Osteoblast (primary cell): ENCODE data around the gene DIAPH3. TPM values are rescaled to one million over a fixed set of nuclear protein-coding genes. Genes with fewer than 3 reads are reported as not detected.

ENCODE experiments used
- DNase-seq: peaks from one replicate; pipeline ENCODE4 v3.0.0; 2011; ENCODE audit warnings: low spot score, mixed read lengths; ENCODE audit not compliant: insufficient read length; ENCODE audit errors: missing footprints
- H2AFZ ChIP-seq: 2 replicates; pipeline ENCODE4 v1.6.0; 2011; ENCODE audit warnings: mild to moderate bottlenecking, low read length
- H3K27ac ChIP-seq: 2 replicates; pipeline ENCODE4 v1.5.1; 2011; ENCODE audit warnings: mild to moderate bottlenecking, low read depth, low read length, moderate library complexity
- H3K27me3 ChIP-seq: 2 replicates; pipeline ENCODE4 v1.6.0; 2012; ENCODE audit warnings: mild to moderate bottlenecking, control low read depth, inconsistent platforms, low read length, moderate library complexity; ENCODE audit not compliant: insufficient read depth
- H3K36me3 ChIP-seq: 2 replicates; pipeline ENCODE4 v1.5.1; 2011; ENCODE audit warnings: mild to moderate bottlenecking, low read length, control low read depth, moderate library complexity; ENCODE audit not compliant: insufficient read depth
- H3K4me1 ChIP-seq: 2 replicates; pipeline ENCODE4 v1.5.1; 2011; ENCODE audit warnings: mild to moderate bottlenecking, low read length, control low read depth, moderate library complexity; ENCODE audit not compliant: insufficient read depth
- H3K4me2 ChIP-seq: 2 replicates; pipeline ENCODE4 v1.6.0; 2011; ENCODE audit warnings: mild to moderate bottlenecking, low read length; ENCODE audit not compliant: insufficient read depth
- H3K4me3 ChIP-seq: fragments of 200-600 bp; sonication (generic); 3 replicates; pipeline ENCODE4 v1.5.1; 2012; ENCODE audit warnings: mild to moderate bottlenecking, low read length, inconsistent platforms; ENCODE audit not compliant: insufficient read depth
- H3K79me2 ChIP-seq: 2 replicates; pipeline ENCODE4 v1.6.0; 2012; ENCODE audit warnings: mild to moderate bottlenecking, low read length, control low read depth, inconsistent platforms; ENCODE audit not compliant: insufficient read depth
- H3K9me3 ChIP-seq: 2 replicates; pipeline ENCODE4 v1.5.1; 2011; ENCODE audit warnings: low read depth, low read length, control low read depth
- H4K20me1 ChIP-seq: 2 replicates; pipeline ENCODE4 v1.6.0; 2012; ENCODE audit warnings: mild to moderate bottlenecking, low read length, control low read depth; ENCODE audit not compliant: insufficient read depth
- CTCF ChIP-seq: IDR thresholded peaks from 2 replicates; pipeline ENCODE4 v1.5.1; 2011; ENCODE audit warnings: mild to moderate bottlenecking, low read depth, low read length, moderate library complexity; ENCODE audit errors: extremely low read depth
- total RNA-seq: library from RNA; depleted of rRNA; stranded (reverse); fragments of >200 nt; gene quantifications from 2 replicates; pipeline ENCODE4 v1.2.3, GENCODE V29; 2012

The DIAPH3 gene
- total RNA-seq, 1 donor, result 8.3 TPM

- Histone ChIP-seq H3K4me3 (no peak overlapping the region), H3K36me3 (no peaks in the 10 kb centered on the region), H3K79me2 (peaks cover 10% of the 10 kb centered on the region), H3K9me3 (no peaks in the 10 kb centered on the region), H3K4me2 (no peak overlapping the region), H3K4me1 (peaks cover 14% of the 10 kb centered on the region), H2AFZ (no peak overlapping the region), H4K20me1 (no peaks in the 10 kb centered on the region), H3K27ac (no peak overlapping the region), H3K27me3 (no peaks in the 10 kb centered on the region)
- no peak for DNase-seq
- TF ChIP-seq CTCF, result no peak
These were observed 3.4 kb upstream of the DIAPH3 start for GRCh38 chr13:60167121-60167520.

GRCh38 chr13:60165391-60166099 is 1.8 kb upstream of the DIAPH3 start:
- no peak for TF ChIP-seq CTCF
- Histone ChIP-seq H2AFZ (peak overlapping the region; percentile 23), H3K27ac (peak overlapping the region; percentile 37), H3K27me3 (no peaks in the 10 kb centered on the region), H3K9me3 (no peaks in the 10 kb centered on the region), H3K4me2 (peak overlapping the region; percentile 89), H4K20me1 (no peaks in the 10 kb centered on the region), H3K4me1 (peaks cover 18% of the 10 kb centered on the region), H3K36me3 (no peaks in the 10 kb centered on the region), H3K79me2 (peaks cover 26% of the 10 kb centered on the region), H3K4me3 (peak overlapping the region; percentile 21)
- peak; percentile 6 for DNase-seq

- no peaks in the 10 kb centered on the region for H3K9me3 ChIP-seq
- no peaks in the 10 kb centered on the region for H3K36me3 ChIP-seq
- H4K20me1 ChIP-seq, result no peaks in the 10 kb centered on the region
- peak overlapping the region; percentile 89 for H3K4me3 ChIP-seq
- peak overlapping the region; percentile 95 for H2AFZ ChIP-seq
- peak overlapping the region; percentile 93 for H3K27ac ChIP-seq
- H3K27me3 ChIP-seq, result no peaks in the 10 kb centered on the region
- peaks cover 37% of the 10 kb centered on the region for H3K79me2 ChIP-seq
- peak overlapping the region; percentile 89 for H3K4me2 ChIP-seq
- H3K4me1 ChIP-seq, result peaks cover 18% of the 10 kb centered on the region
- TF ChIP-seq CTCF, result no peak
- DNase-seq, result peak; percentile 45
These were observed 634 bp upstream of the DIAPH3 start for GRCh38 chr13:60164234-60164889.

GRCh38 chr13:60162096-60162495 is 1.6 kb downstream of the DIAPH3 start:
- Histone ChIP-seq H2AFZ (no peak overlapping the region), H3K27ac (peak overlapping the region; percentile 97), H3K79me2 (peaks cover 60% of the 10 kb centered on the region), H3K4me1 (peaks cover 18% of the 10 kb centered on the region), H4K20me1 (no peaks in the 10 kb centered on the region), H3K27me3 (no peaks in the 10 kb centered on the region), H3K4me3 (peak overlapping the region; percentile 89), H3K9me3 (no peaks in the 10 kb centered on the region), H3K36me3 (no peaks in the 10 kb centered on the region), H3K4me2 (peak overlapping the region; percentile 89)
- peak; percentile 76 for DNase-seq
- no peak for TF ChIP-seq CTCF
